ENCODE measurements around the gene LEF1.

DNA sequence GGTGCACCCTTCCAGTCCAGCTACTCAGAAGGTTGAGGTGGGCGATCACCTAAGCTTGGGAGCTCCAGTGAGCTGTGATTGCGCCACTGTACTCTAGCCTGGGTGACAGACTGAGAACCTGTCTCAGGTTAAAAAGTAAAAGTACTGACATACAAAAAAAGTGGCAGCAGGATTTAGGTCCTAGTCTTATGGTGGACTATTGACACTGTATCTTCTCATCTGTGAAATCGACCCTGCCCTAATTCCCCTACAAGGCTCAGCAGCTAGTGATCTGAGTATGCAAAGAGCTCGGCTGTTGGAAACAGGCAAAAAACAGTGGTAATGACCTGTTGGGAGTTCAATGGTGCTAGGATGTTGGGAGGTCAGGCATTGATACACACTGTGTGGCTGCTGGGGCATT is 57.0 kb downstream of the LEF1 start:
- no peak for TF ChIP-seq SNRNP70 (optimal IDR thresholded peaks at IDR 0.05; ENCODE audit: low read depth, low read length)
- TF ChIP-seq, protein P1, sequence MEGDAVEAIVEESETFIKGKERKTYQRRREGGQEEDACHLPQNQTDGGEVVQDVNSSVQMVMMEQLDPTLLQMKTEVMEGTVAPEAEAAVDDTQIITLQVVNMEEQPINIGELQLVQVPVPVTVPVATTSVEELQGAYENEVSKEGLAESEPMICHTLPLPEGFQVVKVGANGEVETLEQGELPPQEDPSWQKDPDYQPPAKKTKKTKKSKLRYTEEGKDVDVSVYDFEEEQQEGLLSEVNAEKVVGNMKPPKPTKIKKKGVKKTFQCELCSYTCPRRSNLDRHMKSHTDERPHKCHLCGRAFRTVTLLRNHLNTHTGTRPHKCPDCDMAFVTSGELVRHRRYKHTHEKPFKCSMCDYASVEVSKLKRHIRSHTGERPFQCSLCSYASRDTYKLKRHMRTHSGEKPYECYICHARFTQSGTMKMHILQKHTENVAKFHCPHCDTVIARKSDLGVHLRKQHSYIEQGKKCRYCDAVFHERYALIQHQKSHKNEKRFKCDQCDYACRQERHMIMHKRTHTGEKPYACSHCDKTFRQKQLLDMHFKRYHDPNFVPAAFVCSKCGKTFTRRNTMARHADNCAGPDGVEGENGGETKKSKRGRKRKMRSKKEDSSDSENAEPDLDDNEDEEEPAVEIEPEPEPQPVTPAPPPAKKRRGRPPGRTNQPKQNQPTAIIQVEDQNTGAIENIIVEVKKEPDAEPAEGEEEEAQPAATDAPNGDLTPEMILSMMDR (IDR thresholded peaks at IDR 0.05 in 2 of 3, conservative IDR thresholded peaks at IDR 0.05 in 1 of 3; ENCODE audit: insufficient read depth in 2 of 3, low read depth in 1 of 3, low read length in 3 of 3): no peak
- TF ChIP-seq, protein P2, sequence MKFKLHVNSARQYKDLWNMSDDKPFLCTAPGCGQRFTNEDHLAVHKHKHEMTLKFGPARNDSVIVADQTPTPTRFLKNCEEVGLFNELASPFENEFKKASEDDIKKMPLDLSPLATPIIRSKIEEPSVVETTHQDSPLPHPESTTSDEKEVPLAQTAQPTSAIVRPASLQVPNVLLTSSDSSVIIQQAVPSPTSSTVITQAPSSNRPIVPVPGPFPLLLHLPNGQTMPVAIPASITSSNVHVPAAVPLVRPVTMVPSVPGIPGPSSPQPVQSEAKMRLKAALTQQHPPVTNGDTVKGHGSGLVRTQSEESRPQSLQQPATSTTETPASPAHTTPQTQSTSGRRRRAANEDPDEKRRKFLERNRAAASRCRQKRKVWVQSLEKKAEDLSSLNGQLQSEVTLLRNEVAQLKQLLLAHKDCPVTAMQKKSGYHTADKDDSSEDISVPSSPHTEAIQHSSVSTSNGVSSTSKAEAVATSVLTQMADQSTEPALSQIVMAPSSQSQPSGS (CRISPR knock-in tag; IDR thresholded peaks at IDR 0.05): no peak
- TF ChIP-seq CTBP1 (IDR thresholded peaks at IDR 0.05; ENCODE audit: borderline replicate concordance): no peak
- TF ChIP-seq, protein P3, sequence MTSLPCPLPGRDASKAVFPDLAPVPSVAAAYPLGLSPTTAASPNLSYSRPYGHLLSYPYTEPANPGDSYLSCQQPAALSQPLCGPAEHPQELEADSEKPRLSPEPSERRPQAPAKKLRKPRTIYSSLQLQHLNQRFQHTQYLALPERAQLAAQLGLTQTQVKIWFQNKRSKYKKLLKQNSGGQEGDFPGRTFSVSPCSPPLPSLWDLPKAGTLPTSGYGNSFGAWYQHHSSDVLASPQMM (CRISPR knock-in tag; IDR thresholded peaks at IDR 0.05): no peak
- no peak for TF ChIP-seq MAFK (IDR thresholded peaks at IDR 0.05; ENCODE audit: low read length)
- no peak for TF ChIP-seq POLR2A (conservative IDR thresholded peaks at IDR 0.05)
- no peak for TF ChIP-seq EGR1 (conservative IDR thresholded peaks at IDR 0.05)
- TF ChIP-seq BRCA1 (IDR thresholded peaks at IDR 0.05): no peak
- no peak for TF ChIP-seq BRCA1 (CRISPR knock-in tag; IDR thresholded peaks at IDR 0.05)
- TF ChIP-seq CBX3 (IDR thresholded peaks at IDR 0.05; ENCODE audit: borderline replicate concordance in 1 of 2, low read length in 2 of 2): no peak

All from K562 (cell line).